SHP77 (cell line): Measurements from ENCODE around the gene SOWAHB.

ENCODE experiments used
- DNase-seq, 2 experiments: peaks; one replicate each; lab custom pipeline; 2025; lab: John Stamatoyannopoulos, UW

Gene SOWAHB, protein sequence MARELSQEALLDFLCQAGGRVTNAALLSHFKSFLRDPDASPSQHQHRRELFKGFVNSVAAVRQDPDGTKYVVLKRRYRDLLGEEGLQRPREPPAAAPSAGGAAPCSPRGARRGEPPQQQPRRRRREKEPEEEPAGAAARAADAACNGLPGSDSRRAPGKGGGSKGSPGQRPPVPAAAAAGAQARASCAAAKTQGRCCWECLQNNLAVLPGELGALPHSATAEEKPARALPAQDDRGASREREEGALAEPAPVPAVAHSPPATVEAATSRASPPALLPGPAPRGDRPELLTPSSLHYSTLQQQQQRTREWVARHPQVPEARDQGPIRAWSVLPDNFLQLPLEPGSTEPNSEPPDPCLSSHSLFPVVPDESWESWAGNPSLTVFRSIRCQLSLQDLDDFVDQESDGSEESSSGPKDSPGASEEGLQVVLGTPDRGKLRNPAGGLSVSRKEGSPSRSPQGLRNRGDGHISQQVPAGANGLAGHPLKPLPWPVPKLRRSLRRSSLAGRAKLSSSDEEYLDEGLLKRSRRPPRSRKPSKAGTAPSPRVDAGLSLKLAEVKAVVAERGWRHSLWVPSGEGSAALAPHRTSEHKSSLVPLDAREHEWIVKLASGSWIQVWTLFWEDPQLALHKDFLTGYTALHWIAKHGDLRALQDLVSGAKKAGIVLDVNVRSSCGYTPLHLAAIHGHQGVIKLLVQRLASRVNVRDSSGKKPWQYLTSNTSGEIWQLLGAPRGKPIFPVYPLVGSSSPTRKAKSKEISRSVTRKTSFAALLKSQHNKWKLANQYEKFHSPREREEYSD

DNA sequence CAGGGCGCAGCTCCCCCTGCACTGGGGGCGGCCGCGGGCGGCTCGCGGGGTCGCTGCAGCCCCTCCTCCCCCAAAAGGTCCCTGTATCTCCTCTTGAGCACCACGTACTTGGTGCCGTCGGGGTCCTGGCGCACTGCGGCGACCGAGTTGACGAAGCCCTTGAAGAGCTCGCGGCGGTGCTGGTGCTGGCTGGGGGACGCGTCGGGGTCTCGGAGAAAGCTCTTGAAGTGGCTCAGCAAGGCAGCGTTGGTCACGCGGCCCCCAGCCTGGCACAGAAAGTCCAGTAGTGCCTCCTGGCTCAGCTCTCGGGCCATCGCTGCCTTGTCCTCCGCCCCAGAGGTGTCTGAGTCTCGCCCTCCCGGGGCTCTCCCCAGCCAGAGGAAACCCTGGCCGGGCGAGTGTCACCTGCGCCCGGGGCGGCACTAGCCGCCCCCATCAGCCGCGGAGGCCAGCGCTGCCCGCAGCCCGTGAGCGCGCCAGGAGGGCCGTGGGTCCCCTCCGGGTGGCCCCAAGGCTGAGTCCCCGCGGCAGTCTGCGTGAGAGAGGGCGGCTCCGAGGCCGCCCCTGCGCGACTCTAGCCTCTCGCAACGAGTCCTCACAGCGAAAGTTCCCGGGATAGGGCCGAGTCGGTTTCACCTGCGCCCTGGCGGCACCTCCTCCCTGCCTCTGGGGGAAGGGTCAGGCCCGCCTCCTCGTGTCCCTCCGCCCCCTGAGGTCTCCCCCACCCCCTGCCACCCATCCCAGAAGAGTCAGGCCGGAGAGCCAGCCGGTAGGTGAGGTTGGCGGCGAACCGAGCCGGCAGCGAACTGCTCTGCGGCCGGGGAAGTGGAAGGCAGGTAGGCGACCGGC lies at the start of gene SOWAHB:
TSS of gene SOWAHB (minus strand) at position 609 of the 849 bp plus-strand sequence. CDS start at position 314, 295 bp downstream.
- no peak for DNase-seq

DNA sequence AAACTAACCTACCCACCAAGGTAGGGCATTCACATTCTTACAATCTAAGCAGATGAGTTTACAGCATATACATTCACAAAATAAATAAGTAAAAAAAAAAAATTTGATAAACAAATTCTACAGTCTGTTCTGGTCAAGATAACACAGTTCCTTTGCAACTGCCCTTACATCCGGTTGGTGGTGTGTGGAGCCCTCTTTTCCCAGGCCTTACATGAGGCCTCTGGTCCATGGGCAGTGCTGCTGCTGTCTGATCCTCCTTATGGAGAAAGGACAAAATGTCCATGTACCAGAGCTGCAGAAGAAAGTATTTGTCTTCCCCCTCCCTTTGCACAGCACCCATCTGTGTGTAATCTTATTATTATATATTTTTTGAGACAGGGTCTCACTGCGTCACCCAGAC lies 49.4 kb upstream of the SOWAHB start:
- DNase-seq: no peak

DNA sequence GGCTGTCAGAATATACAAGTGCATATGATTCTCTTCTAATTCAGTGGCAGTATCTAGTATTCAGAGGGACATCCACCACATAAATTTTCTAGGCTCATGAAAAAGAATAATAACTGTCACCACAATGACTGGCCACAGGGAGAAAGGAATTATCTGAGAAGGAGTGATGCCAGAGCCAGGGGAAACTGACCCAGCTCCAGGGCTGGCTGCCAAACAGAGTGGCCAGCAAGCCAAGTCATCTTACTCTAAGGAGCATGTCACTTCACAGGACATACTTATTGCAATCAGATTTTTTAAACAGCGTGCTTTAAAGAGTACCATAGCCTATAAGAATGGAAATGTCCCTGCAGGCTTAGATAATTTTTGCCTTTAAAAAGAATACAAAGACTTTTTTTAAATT lies 45.8 kb upstream of the SOWAHB start:
- DNase-seq: no peak

DNA sequence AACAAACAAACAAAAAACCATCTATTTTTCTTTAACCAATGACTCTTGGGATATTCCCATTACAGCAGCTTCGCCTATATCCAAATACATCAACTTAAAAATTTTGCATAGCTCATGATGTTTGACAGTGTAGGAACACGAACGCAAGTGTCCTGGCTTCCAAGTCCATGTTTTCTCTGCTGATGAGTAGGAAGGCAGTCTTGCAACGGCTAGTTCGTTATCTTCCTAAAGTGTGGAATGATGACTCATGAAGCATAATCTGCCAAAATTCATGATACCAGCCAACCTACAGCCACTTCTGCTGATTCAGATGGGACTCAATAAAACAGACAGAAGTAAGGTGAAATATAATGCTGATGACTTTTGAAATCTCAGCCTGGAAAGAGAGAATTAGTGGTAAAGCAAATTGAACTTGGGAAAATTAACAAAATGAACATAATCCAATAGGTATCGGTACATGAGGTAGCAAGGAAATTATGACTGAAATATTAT lies 45.2 kb upstream of the SOWAHB start:
- DNase-seq: no peak

DNA sequence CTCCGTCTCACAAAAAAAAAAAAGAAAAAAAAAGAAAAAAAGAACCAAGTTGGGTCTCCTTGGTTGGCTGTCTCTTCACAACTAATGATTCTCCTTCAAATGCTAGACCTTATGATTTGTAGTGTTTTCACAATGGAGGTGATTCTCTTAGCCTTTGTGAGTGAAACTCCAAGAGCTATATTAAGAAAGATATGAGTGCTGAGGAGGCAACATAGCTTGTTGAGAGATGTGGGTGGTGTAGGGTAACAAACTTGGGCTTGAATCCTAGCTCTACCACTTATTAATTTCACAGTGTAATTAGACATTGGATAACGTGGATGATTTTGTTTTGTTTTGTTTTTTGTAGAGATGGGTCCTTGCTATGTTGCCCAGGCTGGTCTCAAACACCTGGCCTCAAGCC lies 41.2 kb upstream of the SOWAHB start:
- no peak for DNase-seq

DNA sequence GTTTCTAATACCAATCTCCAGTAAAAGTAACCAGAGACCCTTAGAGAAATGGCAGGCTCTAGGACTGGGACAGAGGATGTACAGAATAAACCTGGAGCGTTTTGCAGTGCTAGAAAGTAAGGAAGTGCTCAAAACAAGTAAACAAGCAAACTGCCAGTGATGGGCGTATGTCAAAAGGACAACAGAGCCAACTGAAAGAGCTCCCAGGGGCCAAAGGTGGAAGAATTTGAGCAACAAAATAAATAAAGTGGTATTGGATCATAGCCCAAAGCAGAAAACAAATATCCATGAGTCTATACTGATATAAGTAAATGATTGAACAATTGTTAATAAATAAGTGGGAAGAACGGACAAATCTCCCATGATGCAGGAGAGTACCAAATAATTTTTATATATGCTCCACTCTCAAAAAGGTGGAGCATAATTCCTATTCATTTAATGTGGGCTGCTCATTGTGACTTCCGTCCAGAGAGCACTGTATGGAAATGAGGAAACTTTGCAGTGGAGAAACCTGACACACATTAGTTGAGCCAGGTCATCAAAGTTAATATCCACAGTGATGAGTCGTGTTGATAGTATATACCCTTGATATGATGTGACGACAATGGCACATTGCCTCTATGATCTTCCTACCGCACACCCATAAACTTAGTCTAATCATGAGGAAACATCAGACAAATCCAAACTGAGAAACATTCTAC lies 33.8 kb upstream of the SOWAHB start:
- DNase-seq: no peak

DNA sequence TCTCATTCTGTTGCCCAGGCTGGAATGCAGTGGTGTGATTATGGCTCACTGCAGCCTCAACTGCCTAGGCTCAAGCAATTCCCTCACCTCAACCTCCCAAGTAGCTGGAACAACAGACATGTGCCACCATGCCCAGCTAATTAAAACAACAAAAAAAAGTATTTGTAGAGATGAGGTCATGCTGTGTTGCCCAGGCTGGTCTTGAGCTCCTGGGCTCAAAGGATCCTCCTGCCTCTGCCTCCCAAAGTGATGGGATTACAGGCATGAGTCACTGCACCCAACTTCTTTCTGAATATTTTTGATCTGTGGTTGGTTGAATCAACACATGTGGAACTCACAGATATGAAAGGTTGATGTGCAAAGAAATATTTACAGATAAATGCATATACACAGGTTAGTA lies 33.1 kb upstream of the SOWAHB start:
- no peak for DNase-seq

DNA sequence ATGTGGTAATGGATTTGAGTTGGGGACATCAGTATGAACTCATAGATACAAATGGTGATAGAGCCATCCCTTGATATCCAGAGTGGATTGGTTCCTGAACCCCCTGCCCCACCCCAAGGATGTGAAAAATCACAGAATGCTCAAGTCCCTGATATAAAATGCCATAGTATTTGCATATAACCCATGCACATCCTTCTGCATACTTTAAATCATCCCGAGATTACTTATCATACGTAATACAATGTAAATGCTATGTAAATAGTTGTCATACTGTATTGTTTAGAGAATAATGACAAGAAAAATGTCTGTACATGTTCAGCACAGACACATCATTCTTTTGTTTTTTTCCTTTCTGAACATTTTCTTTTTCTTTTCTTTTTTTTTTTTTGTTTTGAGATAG lies 32.7 kb upstream of the SOWAHB start:
- DNase-seq: no peak

DNA sequence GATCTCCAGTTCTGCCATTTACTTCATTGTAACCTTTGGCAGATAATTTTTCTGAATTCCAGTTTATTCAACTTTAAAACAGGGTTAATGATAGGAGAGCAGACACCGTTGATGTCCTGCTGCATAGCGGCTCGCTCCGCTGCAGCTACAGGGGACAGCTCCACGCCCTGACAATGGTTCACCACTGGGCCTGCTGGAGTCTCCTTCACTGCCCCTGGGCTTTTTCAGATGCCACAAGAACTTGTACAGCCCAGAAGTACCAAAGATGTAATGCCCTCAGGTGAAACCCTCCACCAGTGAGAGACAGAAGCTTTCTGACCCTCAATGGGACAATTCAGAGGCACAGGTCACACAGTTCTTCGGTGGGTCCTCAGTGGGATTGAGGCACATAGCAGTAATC lies 28.9 kb upstream of the SOWAHB start:
- DNase-seq: no peak

DNA sequence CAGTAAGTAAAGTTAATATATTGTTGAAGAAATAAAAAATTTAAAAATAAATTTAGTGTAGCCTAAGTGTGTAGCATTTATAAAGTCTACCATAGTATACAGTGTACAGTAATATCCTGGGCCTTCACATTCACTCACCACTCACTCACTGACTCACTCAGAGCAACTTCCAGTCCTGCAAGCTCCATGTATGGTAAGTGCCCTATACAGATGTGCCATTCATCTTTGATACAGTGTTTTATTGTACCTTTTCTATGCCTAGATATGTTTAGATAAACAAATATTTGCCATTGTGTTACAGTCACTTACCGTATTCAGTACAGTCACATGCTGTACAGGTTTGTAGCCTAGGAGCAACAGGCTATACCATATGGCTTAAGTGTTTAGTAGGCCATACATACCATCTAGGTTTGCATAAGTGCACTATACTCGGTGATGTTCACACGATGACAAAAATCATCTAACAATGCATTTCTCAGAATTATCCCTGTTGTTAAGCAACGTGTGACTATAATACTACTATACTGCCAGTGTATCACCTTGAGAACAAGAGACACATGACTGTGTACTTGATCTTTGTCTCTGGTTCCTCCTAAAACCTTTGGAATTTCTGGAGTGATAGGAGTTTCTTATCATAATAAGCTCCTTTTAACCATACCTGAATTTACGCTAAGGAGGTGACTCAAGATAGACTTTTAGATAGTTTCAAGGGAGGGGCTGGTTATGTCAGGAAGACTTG lies 25.8 kb upstream of the SOWAHB start:
- DNase-seq: no peak

DNA sequence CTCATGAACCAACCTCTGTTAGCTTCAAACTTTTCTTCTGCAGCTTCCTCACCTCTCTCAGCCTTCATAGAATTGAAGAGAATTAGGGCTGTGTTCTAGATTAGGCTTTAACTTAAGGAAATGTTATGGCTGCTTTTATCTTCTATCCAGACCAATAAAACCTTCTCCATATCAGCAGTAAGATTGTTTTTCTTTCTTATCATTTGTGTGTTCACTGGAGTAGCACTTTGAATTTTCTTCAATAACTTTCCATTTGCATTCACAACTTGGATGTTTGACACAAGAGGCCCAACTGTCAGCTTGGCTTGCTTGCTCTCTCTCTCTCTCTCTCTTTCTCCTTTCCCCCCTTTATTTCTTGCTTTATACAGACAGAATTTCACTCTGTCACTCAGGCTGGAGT lies 22.8 kb upstream of the SOWAHB start:
- no peak for DNase-seq

DNA sequence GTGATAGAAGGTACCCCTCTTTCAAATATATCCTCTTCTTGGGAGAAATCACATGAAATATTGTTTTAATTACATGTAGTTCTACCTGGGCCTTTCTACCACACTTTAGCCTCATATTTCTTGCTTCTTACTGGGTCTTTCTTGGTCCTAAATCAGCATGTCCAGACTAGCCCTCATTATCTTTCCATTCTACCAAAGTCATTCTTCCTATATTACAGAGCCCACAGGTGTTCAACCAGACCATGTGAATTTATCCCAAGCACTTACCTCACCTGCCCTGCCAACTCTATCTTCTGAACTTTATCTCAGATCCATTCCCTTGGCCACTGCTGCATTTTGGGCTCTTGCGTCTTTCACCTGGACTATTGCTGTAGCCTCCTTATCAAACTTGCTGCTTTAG lies 11.8 kb upstream of the SOWAHB start:
- DNase-seq: no peak

DNA sequence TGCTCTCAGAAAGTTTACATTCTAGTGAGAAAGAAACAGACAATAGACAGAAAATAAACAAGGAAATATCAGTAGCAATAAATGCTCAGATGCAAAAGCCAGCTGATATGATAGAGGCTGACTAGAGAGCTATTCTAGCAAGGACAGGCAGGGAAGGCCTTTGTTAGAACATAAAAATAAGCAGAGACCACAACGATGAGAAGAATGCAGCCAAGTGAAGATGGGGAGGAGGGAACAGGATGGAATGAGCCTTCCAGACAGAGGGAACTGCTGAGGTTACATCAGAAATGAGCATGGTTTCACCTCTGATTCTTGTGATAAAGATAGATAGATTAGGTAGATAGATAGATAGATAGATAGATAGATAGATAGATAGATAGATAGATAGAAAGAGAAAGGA lies 7.6 kb upstream of the SOWAHB start:
- DNase-seq: no peak

DNA sequence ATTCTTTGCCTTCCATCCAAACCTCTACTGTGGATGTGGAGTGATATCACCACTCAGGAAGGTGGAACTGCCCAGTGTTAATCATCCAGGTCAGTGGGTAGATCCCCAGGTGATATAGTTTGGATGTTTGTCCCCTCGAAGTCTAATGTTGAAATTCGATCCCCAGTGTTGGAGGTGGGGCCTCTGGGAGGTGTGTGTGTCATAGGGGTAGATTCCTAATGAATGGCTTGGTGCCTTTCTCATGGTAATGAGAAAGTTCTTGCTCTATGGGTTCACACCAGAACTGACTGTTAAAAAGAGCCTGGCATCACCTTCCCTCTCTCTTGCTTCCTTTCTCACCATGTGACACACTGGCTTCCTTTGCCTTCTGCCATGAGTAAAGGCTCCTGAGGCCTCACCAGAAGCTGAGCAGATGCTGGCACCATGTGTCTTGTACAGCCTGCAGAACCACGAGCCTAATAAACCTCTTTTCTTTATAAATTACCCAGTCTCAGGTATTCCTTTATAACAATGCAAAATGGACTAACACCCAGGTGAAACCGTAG lies 6.8 kb upstream of the SOWAHB start:
- no peak for DNase-seq

DNA sequence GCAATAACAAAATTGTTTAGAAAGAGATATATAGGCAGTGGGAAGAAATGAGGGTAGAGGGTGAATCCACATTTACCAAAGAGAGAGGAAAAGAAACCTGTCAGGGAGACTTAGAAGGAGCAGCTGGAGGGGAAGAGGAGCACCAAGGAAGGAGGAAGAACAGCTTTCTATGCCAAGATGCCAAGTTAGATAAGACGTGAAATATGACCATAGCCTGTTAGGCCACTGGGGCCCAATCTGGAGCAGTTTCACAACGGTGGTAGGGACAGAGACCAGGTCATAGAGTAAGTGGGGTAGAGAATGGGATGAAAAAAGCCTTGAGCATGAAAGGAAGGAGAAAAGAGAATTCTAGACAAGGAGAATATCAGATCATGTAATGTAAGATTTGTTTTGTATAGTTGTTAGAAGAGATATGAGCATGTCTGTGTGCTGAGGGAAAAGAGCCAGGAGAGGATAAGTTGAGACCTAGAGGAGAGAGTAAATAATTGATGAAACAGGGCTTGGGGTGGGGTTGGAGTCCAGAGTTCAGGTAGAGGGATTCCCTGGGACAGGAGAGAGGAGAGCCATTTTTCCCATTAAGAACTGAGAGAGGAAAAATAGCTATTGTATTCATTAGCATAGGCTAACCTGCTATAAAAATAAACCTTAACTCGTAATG lies 4.4 kb upstream of the SOWAHB start:
- no peak for DNase-seq

DNA sequence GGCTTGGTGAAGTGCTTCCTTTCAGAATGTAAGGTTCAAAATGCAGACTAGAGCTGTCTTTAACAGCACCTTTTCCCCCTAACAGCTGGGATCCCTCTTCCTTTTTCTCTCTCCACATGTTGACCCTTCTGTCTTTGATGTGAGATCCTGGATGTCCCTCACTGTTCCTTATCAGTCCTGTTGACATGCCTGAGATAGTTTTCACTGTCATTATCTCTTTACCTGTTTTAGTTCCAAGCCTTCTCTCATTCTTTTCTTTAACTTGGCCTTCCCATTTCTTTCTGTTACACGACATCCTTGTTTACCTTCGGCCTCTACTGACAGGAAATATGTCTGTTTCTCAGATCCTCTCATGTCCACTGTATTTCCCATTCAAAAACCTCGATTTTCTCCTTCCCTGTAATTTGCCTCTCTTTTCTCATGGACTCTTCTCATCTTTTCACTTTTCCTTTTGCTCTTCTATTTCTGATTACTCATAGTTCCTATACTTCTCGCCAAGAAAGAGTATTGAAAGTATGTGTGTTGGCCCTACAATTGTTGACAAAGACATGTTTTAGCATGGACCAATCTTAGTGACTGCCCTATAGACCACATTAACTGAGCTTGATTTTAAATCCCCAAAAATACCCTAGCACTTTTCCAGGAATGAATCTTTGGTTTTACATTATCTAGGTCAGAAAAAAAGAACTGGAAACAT lies 1.2 kb upstream of the SOWAHB start:
- no peak for DNase-seq

DNA sequence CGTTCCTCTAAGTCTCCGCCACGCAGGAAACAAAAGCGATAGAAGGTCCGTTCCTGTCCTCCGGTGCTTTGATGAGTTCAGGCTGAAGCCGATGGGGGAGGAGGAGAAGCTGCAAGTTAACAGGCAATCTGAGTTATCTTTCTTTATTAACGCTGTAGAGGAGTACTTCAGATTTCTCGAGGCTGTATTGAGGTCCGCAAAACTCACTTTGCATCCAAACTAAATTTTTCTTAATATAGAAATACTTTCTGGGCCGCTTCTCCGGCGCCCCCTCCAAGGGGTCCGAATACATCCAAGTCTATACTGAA lies 395 bp upstream of the SOWAHB start:
- DNase-seq: no peak

DNA sequence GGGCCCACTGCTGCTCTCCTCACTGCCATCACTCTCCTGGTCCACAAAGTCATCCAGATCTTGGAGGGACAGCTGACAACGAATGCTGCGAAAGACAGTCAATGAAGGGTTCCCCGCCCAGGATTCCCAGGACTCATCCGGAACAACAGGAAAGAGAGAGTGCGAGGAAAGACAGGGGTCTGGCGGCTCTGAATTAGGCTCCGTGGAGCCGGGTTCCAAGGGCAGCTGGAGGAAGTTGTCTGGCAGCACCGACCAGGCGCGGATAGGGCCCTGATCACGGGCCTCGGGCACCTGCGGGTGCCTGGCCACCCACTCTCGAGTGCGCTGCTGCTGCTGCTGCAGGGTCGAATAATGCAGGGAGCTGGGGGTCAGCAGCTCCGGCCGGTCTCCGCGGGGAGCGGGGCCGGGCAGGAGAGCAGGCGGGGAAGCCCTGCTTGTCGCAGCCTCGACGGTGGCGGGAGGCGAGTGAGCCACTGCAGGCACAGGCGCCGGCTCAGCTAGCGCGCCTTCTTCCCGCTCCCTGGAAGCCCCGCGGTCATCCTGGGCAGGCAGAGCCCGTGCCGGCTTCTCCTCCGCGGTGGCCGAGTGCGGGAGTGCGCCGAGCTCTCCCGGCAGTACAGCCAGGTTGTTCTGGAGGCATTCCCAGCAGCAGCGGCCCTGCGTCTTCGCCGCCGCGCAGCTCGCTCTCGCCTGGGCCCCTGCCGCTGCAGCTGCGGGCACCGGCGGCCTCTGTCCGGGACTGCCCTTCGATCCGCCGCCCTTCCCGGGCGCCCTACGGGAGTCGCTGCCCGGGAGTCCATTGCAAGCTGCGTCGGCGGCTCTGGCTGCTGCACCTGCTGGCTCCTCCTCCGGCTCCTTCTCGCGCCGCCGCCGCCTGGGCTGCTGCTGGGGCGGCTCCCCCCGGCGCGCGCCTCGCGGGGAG lies 1.1 kb downstream of the SOWAHB start:
- DNase-seq: peak; percentile 31 to 34

DNA sequence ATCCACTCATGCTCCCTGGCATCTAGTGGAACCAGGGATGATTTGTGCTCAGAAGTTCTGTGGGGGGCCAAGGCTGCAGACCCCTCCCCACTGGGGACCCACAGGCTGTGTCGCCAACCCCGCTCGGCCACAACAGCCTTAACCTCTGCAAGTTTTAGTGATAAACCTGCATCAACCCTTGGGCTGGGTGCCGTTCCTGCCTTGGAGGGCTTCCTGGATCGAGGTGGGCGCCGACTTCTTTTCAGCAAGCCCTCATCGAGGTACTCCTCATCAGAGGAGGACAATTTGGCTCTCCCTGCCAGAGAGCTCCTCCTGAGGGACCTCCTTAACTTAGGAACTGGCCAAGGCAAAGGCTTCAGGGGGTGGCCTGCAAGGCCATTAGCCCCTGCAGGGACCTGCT lies 1.9 kb downstream of the SOWAHB start:
- DNase-seq: no peak
